Mucosa of descending colon (tissue), 3 donors: ENCODE data around the gene INPP4B. TPM values are rescaled to one million over a fixed set of nuclear protein-coding genes. Genes with fewer than 3 reads are reported as not detected.

ENCODE experiments used
- ATAC-seq: fragments of 200-7000 bp; cut with Tn5 transposase; one replicate; pipeline ENCODE4 v1.9.1; 2020; ENCODE audit warnings: mild to moderate bottlenecking, moderate library complexity
- DNase-seq, 3 donors: peaks; one replicate each; pipeline ENCODE4 v3.0.0-alpha.2; 2020
- H3K36me3 ChIP-seq: fragments of 200-600 bp; one replicate; pipeline ENCODE4 v1.8.0; 2021; ENCODE audit warnings: low read depth, mild to moderate bottlenecking
- H3K4me1 ChIP-seq: fragments of 200-600 bp; one replicate; pipeline ENCODE4 v1.8.0; 2021; ENCODE audit warnings: low read depth, mild to moderate bottlenecking
- H3K4me3 ChIP-seq: fragments of 200-600 bp; one replicate; pipeline ENCODE4 v1.8.0; 2021; ENCODE audit warnings: mild to moderate bottlenecking
- H3K9me3 ChIP-seq: fragments of 200-600 bp; one replicate; pipeline ENCODE4 v1.8.0; 2021; ENCODE audit warnings: mild to moderate bottlenecking
- CTCF ChIP-seq: fragments of 200-600 bp; IDR thresholded peaks from one replicate; pipeline ENCODE4 v1.8.0; 2022; ENCODE audit warnings: antibody characterized with exemption, mild to moderate bottlenecking
- intact Hi-C, 2 donors: fragments of 100-400 bp; cut with DNase I in 1 of 2; cut with micrococcal nuclease in 1 of 2; formaldehyde crosslinking; loops; one replicate each; pipeline versions ENCODE4 v1.11.0 to v1.11.1; 2022; cut with DNase I, micrococcal nuclease
- total RNA-seq, 3 donors: library from RNA; stranded (reverse); fragmentation: NEBNext Ultra II Directional in 2 of 3; extraction: Animal tissue kit (Norgen Biotek cat#: 25700) in 2 of 3; gene quantifications; one replicate each; pipeline versions ENCODE4 v1.2.1 to v1.2.4, GENCODE V29; 2021 to 2023
- donor health status: DM: no; HTN: no; CAD: no; lungs with moderate emphysema.
- donor health status: DM: no; HTN: no; CAD: no.
- donor health status: DM: no; HTN: yes; CAD: no.

INPP4B gene
- total RNA-seq, 3 donors from 2014 or later: 22.2 to 27.3 (median 24.1) TPM

GRCh38 chr4:142065086-142065647 lies 780.9 kb downstream of the INPP4B start:
- intact Hi-C loops: no loop called here
- DNase-seq: no peak
- no peak for ATAC-seq

GRCh38 chr4:142064181-142064580 lies 781.9 kb downstream of the INPP4B start:
- Histone ChIP-seq H3K4me3 (no peak overlapping the region), H3K9me3 (no peaks in the 10 kb centered on the region), H3K4me1 (no peaks in the 10 kb centered on the region), H3K36me3 (no peaks in the 10 kb centered on the region)
- intact Hi-C loops: no loop called here
- DNase-seq: no peak
- TF ChIP-seq CTCF: no peak
- ATAC-seq: no peak

More at GRCh38 chr4:142065086-142065647, 780.9 kb downstream of the INPP4B start:
- H3K36me3 ChIP-seq: no peaks in the 10 kb centered on the region
- TF ChIP-seq CTCF: no peak
- no peaks in the 10 kb centered on the region for H3K9me3 ChIP-seq
- H3K4me1 ChIP-seq: no peaks in the 10 kb centered on the region
- H3K4me3 ChIP-seq: no peak overlapping the region

GRCh38 chr4:142045996-142046395 lies 800.1 kb downstream of the INPP4B start:
- intact Hi-C loops: no loop called here

GRCh38 chr4:142044271-142044670 lies 801.8 kb downstream of the INPP4B start:
- no peaks in the 10 kb centered on the region for H3K4me1 ChIP-seq
- intact Hi-C loops: no loop called here
- no peak overlapping the region for H3K4me3 ChIP-seq
- ATAC-seq (no peak), DNase-seq (no peak)
- no peak for TF ChIP-seq CTCF
- no peaks in the 10 kb centered on the region for H3K36me3 ChIP-seq
- no peaks in the 10 kb centered on the region for H3K9me3 ChIP-seq

More at GRCh38 chr4:142045996-142046395, 800.1 kb downstream of the INPP4B start:
- no peaks in the 10 kb centered on the region for H3K4me1 ChIP-seq
- H3K36me3 ChIP-seq: no peaks in the 10 kb centered on the region
- no peak overlapping the region for H3K4me3 ChIP-seq
- no peak for TF ChIP-seq CTCF
- ATAC-seq: no peak
- H3K9me3 ChIP-seq: no peaks in the 10 kb centered on the region
- DNase-seq: no peak

DNA sequence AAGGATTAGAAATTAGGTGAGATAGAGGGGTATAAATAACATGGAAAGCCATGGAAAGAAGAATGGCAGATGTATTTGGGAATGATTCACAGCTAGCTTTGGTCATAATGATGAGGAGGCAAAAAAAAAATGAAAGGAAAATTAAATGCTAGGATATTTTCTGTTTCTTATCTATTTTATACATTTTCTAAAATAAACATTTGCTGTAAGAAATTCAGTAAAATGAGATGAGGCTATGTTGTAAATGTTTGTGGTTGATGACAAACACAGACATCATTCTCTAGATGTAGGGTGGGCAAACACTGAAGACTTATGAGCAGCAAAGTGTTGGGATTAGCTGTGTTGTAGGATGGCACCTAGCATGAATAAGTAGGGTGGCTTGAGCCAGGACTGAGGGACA lies 802.6 kb downstream of the INPP4B start:
- ATAC-seq: no peak
- Histone ChIP-seq H3K36me3 (no peaks in the 10 kb centered on the region), H3K9me3 (no peaks in the 10 kb centered on the region), H3K4me3 (no peak overlapping the region), H3K4me1 (no peaks in the 10 kb centered on the region)
- TF ChIP-seq CTCF: no peak
- no peak for DNase-seq
- intact Hi-C loops: no loop called here

GRCh38 chr4:142041788-142042187 lies 804.3 kb downstream of the INPP4B start:
- H3K36me3 ChIP-seq: no peaks in the 10 kb centered on the region
- no peaks in the 10 kb centered on the region for H3K4me1 ChIP-seq
- no peaks in the 10 kb centered on the region for H3K9me3 ChIP-seq
- DNase-seq (no peak), ATAC-seq (no peak)
- TF ChIP-seq CTCF: no peak
- no peak overlapping the region for H3K4me3 ChIP-seq
- intact Hi-C loops: no loop called here
